Colonic mucosa (tissue), 4 donors: ENCODE measurements around the gene UNC119B. TPM values are rescaled to one million over a fixed set of nuclear protein-coding genes. Genes with fewer than 3 reads are reported as not detected.

Source experiments
- DNase-seq: peaks from one replicate; pipeline ENCODE4 v3.0.0-alpha.2; 2020
- H3K27ac ChIP-seq: fragments of 200-600 bp; one replicate; pipeline ENCODE4 v1.8.0; 2021
- H3K27me3 ChIP-seq: fragments of 200-600 bp; one replicate; pipeline ENCODE4 v1.8.0; 2021
- H3K36me3 ChIP-seq: fragments of 200-600 bp; one replicate; pipeline ENCODE4 v1.8.0; 2021
- H3K4me1 ChIP-seq: fragments of 200-600 bp; one replicate; pipeline ENCODE4 v1.8.0; 2021; ENCODE audit warnings: mild to moderate bottlenecking
- H3K4me3 ChIP-seq: fragments of 200-600 bp; one replicate; pipeline ENCODE4 v1.8.0; 2021
- H3K9ac ChIP-seq, 2 donors: one replicate each; pipeline ENCODE4 v1.7.0; 2013; ENCODE audit warnings: control low read depth in 2 of 2, low read depth in 2 of 2, low read length in 2 of 2
- H3K9me3 ChIP-seq: fragments of 200-600 bp; one replicate; pipeline ENCODE4 v1.8.0; 2021
- CTCF ChIP-seq: fragments of 200-600 bp; IDR thresholded peaks from one replicate; pipeline ENCODE4 v1.8.0; 2022; ENCODE audit warnings: antibody characterized with exemption, mild to moderate bottlenecking
- intact Hi-C: fragments of 100-400 bp; cut with DNase I; formaldehyde crosslinking; loops from one replicate; pipeline ENCODE4 v1.14.1; 2022
- total RNA-seq, 2 donors: library from RNA; stranded (reverse); fragmentation: NEBNext Ultra II Directional in 1 of 2; extraction: Animal tissue kit (Norgen Biotek cat#: 25700) in 1 of 2; gene quantifications; one replicate each; pipeline ENCODE4 v1.2.1, GENCODE V29; 2021
- donor health status: healthy.
- donor health status: DM: no; HTN: no; CAD: no.
- donor health status: DM: no; HTN: no; CAD: no.

UNC119B gene
- total RNA-seq, 2 donors from 2014 or later = 22.7 to 28.3 TPM

- H3K9me3 ChIP-seq = no peaks in the 10 kb centered on the region
- no peak for TF ChIP-seq CTCF
- no peaks in the 10 kb centered on the region for H3K4me1 ChIP-seq
- H3K36me3 ChIP-seq = no peaks in the 10 kb centered on the region
- no peak for DNase-seq
- H3K4me3 ChIP-seq = no peak overlapping the region
- H3K9ac ChIP-seq = no peak overlapping the region
- intact Hi-C loops = no loop called here
- no peaks in the 10 kb centered on the region for H3K27me3 ChIP-seq
- no peak overlapping the region for H3K27ac ChIP-seq
Observed at GRCh38 chr12:120758798-120759590, 48.7 kb downstream of the UNC119B start.

GRCh38 chr12:120759591-120760348 is 49.5 kb downstream of the UNC119B start:
- Histone ChIP-seq H3K36me3 (no peaks in the 10 kb centered on the region), H3K9ac (no peak overlapping the region), H3K4me1 (no peaks in the 10 kb centered on the region), H3K9me3 (no peaks in the 10 kb centered on the region), H3K27me3 (no peaks in the 10 kb centered on the region), H3K27ac (no peak overlapping the region), H3K4me3 (no peak overlapping the region)
- intact Hi-C loops = no loop called here
- TF ChIP-seq CTCF = no peak
- DNase-seq = no peak

GRCh38 chr12:120760349-120761254 is 50.3 kb downstream of the UNC119B start:
- Histone ChIP-seq H3K27me3 (no peaks in the 10 kb centered on the region), H3K27ac (no peak overlapping the region), H3K9me3 (no peaks in the 10 kb centered on the region), H3K9ac (no peak overlapping the region), H3K4me1 (no peaks in the 10 kb centered on the region), H3K4me3 (no peak overlapping the region), H3K36me3 (no peaks in the 10 kb centered on the region)
- intact Hi-C loops = no loop called here
- no peak for TF ChIP-seq CTCF
- DNase-seq = no peak

DNA sequence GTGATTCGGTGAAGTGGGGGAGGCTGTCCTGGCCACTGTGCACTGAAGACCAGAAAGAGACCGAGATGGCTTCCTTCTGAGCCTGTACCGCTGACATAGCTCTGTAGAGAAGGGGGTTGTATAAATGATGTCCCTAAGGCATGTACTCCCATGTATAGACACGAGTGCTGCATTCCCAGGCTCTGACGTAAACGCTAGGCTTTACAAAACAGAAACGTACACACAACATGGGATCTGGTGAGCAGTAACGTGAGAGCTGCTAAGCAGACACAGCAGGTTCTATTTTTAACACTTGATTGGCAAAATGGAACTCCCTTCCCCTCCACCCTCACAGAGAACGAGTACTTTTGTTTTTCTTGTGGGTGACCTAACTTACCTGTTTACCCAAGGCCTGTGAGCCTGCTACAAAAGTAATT is 51.3 kb downstream of the UNC119B start:
- Histone ChIP-seq H3K36me3 (no peaks in the 10 kb centered on the region), H3K9me3 (no peaks in the 10 kb centered on the region), H3K4me3 (no peak overlapping the region), H3K4me1 (no peaks in the 10 kb centered on the region), H3K27me3 (no peaks in the 10 kb centered on the region), H3K27ac (no peak overlapping the region), H3K9ac (no peak overlapping the region)
- intact Hi-C loops = no loop called here
- TF ChIP-seq CTCF = no peak
- DNase-seq = no peak

DNA sequence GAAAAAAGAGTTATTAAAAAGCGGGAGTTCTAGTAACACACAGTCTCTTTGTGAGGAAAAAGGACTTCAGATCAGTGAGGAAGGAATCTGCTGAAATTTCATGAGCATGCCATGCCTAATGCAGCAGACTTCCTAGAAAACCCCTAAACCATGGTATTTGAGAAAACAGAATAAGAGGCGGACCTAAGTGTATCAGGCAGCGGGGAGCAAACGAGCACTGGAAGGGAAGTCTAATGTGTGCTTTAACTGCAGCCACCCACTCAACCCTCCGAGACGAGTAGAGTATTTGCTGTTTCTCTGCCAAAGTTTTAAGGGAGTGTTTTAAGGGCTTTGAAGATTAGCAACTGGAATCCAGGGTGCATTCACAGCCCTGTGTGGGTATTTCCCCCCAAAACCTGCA is 51.8 kb downstream of the UNC119B start:
- H3K27me3 ChIP-seq = no peaks in the 10 kb centered on the region
- TF ChIP-seq CTCF = no peak
- no peaks in the 10 kb centered on the region for H3K36me3 ChIP-seq
- H3K4me3 ChIP-seq = no peak overlapping the region
- intact Hi-C loops = no loop called here
- DNase-seq = no peak
- no peak overlapping the region for H3K9ac ChIP-seq
- H3K4me1 ChIP-seq = no peaks in the 10 kb centered on the region
- no peak overlapping the region for H3K27ac ChIP-seq
- H3K9me3 ChIP-seq = no peaks in the 10 kb centered on the region
